ENCODE data around the gene MMP17. TPM values are rescaled to one million over a fixed set of nuclear protein-coding genes. Genes with fewer than 3 reads are reported as not detected.

Gene MMP17
- total and polyA plus RNA-seq, 2 of the 4 experiments (the other 2 are of a cell fraction) = 1.4 to 11.8 TPM

- no TSS peak for BruUV-seq (replicated peaks)
- Histone ChIP-seq H3K23ac (ENCODE audit: low read depth, low read length) (no peak overlapping the region), H3K4me1 (ENCODE audit: control insufficient read depth, insufficient read depth, low read length) (peaks cover 8% of the 10 kb centered on the region), H2BK5ac (ENCODE audit: low read depth, low read length, poor library complexity, severe bottlenecking) (no peak overlapping the region), H4K5ac (ENCODE audit: low read depth, low read length) (no peak overlapping the region), H3K9me1 (ENCODE audit: insufficient read depth, low read length) (peaks cover 7% of the 10 kb centered on the region), H2BK15ac (ENCODE audit: low read depth, low read length) (no peak overlapping the region), H3K18ac (ENCODE audit: low read depth, low read length) (no peak overlapping the region), H2BK20ac (ENCODE audit: low read depth, low read length) (no peak overlapping the region), H3K4me3 (ENCODE audit: insufficient read depth, low read depth, low read length) (no peak overlapping the region), H2AFZ (replicated peaks; ENCODE audit: low read length, poor library complexity) (peak overlapping the region; percentile 13), H3K9me3 (ENCODE audit: control insufficient read depth, insufficient read depth, low read length) (no peaks in the 10 kb centered on the region), H3K79me1 (ENCODE audit: low read depth in 1 of 2, low read length in 2 of 2) (no peaks in the 10 kb centered on the region), H2BK120ac (ENCODE audit: low read depth, low read length) (no peak overlapping the region; the same call in 1 of the 2 replicates), H2AK5ac (ENCODE audit: low read depth, low read length) (0 out of 2 replicates have a peak overlapping the region, but pooled peaks have one; percentile 14), H3K14ac (replicated peaks; ENCODE audit: low read depth, low read length) (no peak overlapping the region), H3K9ac (ENCODE audit: low read depth, low read length) (no peak overlapping the region), H4K91ac (ENCODE audit: insufficient read depth, low read depth, low read length) (no peak overlapping the region), H3K56ac (ENCODE audit: extremely low read depth, insufficient read depth, low read length) (no peak overlapping the region), H4K8ac (ENCODE audit: low read depth in 2 of 2, low read length in 2 of 2) (no peak overlapping the region), H3K4me2 (ENCODE audit: low read depth, low read length) (no peak overlapping the region), H3K27ac (ENCODE audit: insufficient read depth, low read length) (no peak overlapping the region), H2AK9ac (replicated peaks; ENCODE audit: low read depth, low read length, poor library complexity) (no peak overlapping the region), H3K4ac (ENCODE audit: low read depth, low read length) (no peak overlapping the region), H3K27me3 (ENCODE audit: control insufficient read depth, insufficient read depth, low read length) (peaks cover 12% of the 10 kb centered on the region; the same call in 1 of the 2 replicates), H3K36me3 (ENCODE audit: control insufficient read depth, insufficient read depth, low read length) (no peaks in the 10 kb centered on the region), H4K20me1 (ENCODE audit: insufficient read depth, low read length) (no peaks in the 10 kb centered on the region)
- no peak for TF ChIP-seq SMC3 (IDR thresholded peaks at IDR 0.05; ENCODE audit: low read depth, low read length)
- no peak for DNase-seq
- no peak for ATAC-seq (ENCODE audit: low read depth)
- 73% methylated on average over 4 of the region's 21 CpGs; no CpG with 5 or more reads in 1 of the 2 experiments for WGBS, 2 experiments (ENCODE audit: extremely low coverage in 2 of 2, insufficient read length in 1 of 2)
- intact Hi-C loops (cut with micrococcal nuclease) = no loop called here
- ChIA-PET POLR2A (ENCODE audit: unreplicated experiment) (no interaction called here), CTCF (no interaction called here)
- in situ Hi-C loops (cut with MboI; ENCODE audit: low sequenced_read_pairs) = no loop called here
- dilution Hi-C loops (cut with HindIII; ENCODE audit: low sequenced_read_pairs, unreplicated experiment) = no loop called here
Measured at GRCh38 chr12:131857908-131858850, 30.0 kb downstream of the MMP17 start.
